ENCODE data around the gene PIP4K2A. TPM values are rescaled to one million over a fixed set of nuclear protein-coding genes. Genes with fewer than 3 reads are reported as not detected.
A peak's percentile ranks its signal among the peaks of the same experiment; 100 is the strongest.

Gene PIP4K2A
- total RNA-seq, 2 donors from 2014 or later: 11.3 to 16.8 TPM

GRCh38 chr10:22589851-22590514 is 124.4 kb downstream of the PIP4K2A start:
- intact Hi-C loops (cut with DNase I, micrococcal nuclease): no loop called here
- ATAC-seq (no peak), DNase-seq (no peak)

DNA sequence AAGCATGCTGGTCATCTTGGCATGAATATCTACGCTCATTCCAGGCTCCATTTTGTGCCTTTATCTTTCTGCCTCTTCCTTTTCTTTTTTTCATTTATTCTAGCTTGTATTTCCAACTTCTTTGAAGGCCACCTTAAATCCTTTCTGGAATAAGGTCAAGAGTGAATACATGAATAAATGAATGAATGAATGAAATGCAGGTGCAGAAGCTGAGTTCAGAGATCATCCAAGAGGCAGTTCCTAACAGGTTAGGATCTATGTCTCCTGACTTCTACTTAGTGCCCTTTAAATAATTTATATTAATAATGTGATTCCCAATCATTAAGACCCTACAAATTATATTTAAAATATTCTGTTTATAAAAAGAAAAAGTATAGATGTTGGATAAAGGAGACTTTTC is 125.9 kb downstream of the PIP4K2A start:
- intact Hi-C loops (cut with DNase I, micrococcal nuclease): no loop called here
- DNase-seq (no peak), ATAC-seq (no peak)

- DNase-seq (no peak), ATAC-seq (no peak)
- intact Hi-C loops (cut with DNase I, micrococcal nuclease): no loop called here
These were observed 130.7 kb downstream of the PIP4K2A start for GRCh38 chr10:22583683-22584082.

- no peak for ATAC-seq
- DNase-seq: no peak
- intact Hi-C loops (cut with DNase I, micrococcal nuclease): no loop called here
These were observed 132.9 kb downstream of the PIP4K2A start for GRCh38 chr10:22581461-22581860.

GRCh38 chr10:22580711-22581110 is 133.7 kb downstream of the PIP4K2A start:
- intact Hi-C loops (cut with DNase I, micrococcal nuclease): no loop called here
- no peak for ATAC-seq
- no peak for DNase-seq

DNA sequence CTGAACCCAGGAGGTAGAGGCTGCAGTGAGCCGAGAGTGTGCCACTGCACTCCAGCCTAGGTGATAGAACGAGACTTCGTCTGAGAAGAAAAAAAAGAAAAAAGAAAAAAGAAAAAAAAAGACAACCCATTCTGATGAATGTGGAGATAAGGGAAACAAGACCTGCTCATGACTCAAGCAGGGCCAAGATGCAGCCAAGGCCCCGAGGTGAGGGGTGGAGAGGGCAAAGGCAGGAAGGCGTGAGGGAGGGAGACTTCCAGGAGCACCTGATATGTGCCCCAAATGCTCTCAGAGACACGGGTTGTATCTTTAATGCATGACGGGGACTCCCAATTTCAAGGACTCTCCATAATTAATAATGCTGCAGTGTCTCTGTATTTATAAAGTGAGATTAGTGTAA is 134.6 kb downstream of the PIP4K2A start:
- DNase-seq (no peak), ATAC-seq (no peak)
- intact Hi-C loops (cut with DNase I, micrococcal nuclease): loop anchor here in 1 of 2 donors (10.0 kb wide), 1 partner anchor 405 kb away; no protein-coding TSS in a partner anchor

GRCh38 chr10:22573820-22574569 is 140.4 kb downstream of the PIP4K2A start:
- ATAC-seq (no peak), DNase-seq (no peak)
- intact Hi-C loops (cut with DNase I, micrococcal nuclease): loop anchor here in 1 of 2 donors (10.0 kb wide), 1 partner anchor 411 kb away; no protein-coding TSS in a partner anchor

DNA sequence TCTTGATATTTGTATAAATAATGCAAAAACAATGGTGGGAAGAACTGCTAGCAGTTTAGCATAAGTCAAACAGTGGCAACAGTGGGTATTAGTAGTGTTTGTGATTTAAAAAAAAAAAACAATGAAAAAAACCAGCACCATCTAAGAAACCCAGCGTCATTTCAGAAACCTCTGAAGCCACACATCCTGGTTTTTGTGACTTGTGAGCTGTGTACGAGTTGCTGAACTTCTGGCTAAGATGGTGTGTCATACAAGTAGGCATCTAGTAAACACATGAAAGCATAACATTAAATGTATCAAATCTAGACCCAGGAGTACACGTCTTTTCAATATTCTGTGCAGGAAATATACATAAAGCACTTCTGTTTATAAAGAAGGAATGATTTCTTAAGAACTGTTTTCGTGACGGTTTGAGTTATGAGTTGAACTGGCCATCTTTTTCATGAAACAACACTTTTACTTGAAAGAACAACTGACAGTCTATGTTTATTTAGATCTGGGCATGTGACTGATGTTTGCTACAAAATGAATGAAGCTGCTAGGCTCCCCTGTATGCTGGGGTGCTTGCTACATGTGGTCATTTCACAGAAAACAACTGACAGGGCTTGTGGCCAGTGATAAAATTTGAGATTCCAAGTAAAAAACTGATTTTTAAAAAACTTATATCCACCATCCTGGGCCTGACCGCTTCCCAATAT is 143.5 kb downstream of the PIP4K2A start:
- ATAC-seq: no peak

GRCh38 chr10:22570234-22570633 is 144.1 kb downstream of the PIP4K2A start:
- DNase-seq: no peak
- intact Hi-C loops (cut with DNase I, micrococcal nuclease): loop anchor here in 1 of 2 donors (10.0 kb wide), 1 partner anchor 415 kb away; no protein-coding TSS in a partner anchor

More for the DNA sequence above, 143.5 kb downstream of the PIP4K2A start:
- no peak for DNase-seq
- intact Hi-C loops (cut with DNase I, micrococcal nuclease): loop anchor here in 1 of 2 donors (10.0 kb wide), 1 partner anchor 414 kb away; no protein-coding TSS in a partner anchor

DNA sequence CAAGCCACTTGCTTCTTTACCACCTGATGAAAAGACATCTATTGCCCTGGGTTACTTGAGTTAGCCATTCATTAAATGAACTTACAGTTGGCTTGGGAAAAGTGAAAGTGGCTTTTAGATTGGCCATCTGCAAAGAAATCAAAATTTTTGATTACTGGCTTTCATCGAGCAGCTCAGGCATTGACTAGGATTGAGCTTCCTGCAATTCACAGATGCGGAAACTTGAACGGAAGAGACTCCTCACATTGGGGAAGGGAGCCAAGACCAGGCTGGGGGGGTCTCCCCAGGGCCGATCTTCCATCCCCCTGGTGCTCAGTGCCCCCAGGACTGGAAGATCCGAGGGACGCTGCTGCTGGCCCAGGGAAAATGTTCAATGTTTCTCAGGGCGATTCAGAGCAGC is 145.4 kb downstream of the PIP4K2A start:
- DNase-seq (no peak), ATAC-seq (no peak)
- intact Hi-C loops (cut with DNase I, micrococcal nuclease): no loop called here

More at GRCh38 chr10:22570234-22570633, 144.1 kb downstream of the PIP4K2A start:
- ATAC-seq: no peak

DNA sequence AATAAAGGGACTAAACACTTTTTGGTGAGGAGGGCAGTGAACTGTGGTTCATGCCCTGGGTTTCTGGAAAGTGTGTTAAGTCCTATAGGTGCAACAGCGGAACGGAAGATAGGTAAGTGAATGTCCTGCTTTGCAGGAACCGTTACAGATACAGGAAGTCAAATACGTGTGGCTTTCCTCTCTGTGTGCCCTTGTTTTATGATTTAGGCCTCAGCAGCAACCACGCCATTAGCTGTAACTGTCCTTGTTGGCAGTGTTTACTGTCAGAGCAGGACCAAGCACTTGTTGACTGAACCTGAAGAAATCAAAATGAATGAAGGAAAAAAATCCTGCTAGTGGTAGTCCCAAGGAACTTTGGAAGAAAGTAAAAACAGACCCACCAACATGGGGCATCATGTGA is 150.3 kb downstream of the PIP4K2A start:
- no peak for DNase-seq
- no peak for ATAC-seq
- intact Hi-C loops (cut with DNase I, micrococcal nuclease): no loop called here

- no peak for DNase-seq
- ATAC-seq: no peak
- intact Hi-C loops (cut with DNase I, micrococcal nuclease): no loop called here
These were observed 152.5 kb downstream of the PIP4K2A start for GRCh38 chr10:22561909-22562308.

- DNase-seq (no peak), ATAC-seq (no peak)
- intact Hi-C loops (cut with DNase I, micrococcal nuclease): no loop called here
These were observed 153.5 kb downstream of the PIP4K2A start for GRCh38 chr10:22560913-22561239.

DNA sequence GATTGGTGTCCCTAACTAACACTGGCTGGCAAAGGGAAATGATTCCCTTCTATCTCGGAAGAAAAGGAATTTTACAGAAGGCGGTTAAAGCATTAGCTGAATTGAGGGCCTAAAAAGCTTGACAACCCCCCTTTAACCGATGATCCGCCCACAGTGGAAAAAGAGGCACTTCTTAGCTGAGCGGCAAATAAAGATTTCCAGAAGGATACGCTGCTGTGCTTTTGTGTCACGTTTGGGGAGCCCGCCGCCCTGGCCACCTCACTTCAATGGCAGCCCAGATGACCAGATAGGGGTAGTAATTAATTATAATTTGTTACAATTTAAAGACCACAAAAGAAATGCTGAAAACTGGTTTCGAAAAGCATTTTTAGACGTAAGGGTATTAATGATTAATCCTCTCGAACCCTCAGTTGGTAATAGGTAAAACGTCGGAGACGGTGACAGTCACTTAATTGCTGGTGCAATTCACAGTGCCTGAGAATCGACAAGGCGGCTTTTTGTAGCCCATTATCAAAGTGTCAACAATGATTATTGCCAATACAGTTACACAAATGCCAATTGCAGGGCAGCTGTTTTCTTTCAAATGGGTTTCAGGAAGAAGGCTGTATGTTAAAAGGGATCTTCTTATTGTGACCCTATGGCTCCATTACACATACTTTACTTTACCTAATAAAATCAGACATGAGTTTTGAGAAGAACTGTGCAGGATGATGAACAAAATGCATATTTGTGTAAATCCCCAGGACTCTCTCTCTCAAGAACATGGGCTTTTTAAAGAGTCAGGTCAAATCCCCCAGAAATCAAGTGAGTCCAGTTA is 154.1 kb downstream of the PIP4K2A start:
- intact Hi-C loops (cut with DNase I, micrococcal nuclease): no loop called here
- ATAC-seq (no peak), DNase-seq (no peak)

GRCh38 chr10:22557321-22557720 is 157.1 kb downstream of the PIP4K2A start:
- ATAC-seq: no peak
- DNase-seq: no peak
- intact Hi-C loops (cut with DNase I, micrococcal nuclease): loop anchor here in 1 of 2 donors (10.0 kb wide), 1 partner anchor 507 kb away; no protein-coding TSS in a partner anchor

- ATAC-seq (no peak), DNase-seq (no peak)
- intact Hi-C loops (cut with DNase I, micrococcal nuclease): loop anchor here in 1 of 2 donors (10.0 kb wide), 1 partner anchor 508 kb away; no protein-coding TSS in a partner anchor
These were observed 157.6 kb downstream of the PIP4K2A start for GRCh38 chr10:22556774-22557173.

- ATAC-seq (peak; percentile 21), DNase-seq (peak; percentile 36 to 52)
- intact Hi-C loops (cut with DNase I, micrococcal nuclease): loop anchor here in 1 of 2 donors (10.0 kb wide), 1 partner anchor 510 kb away; no protein-coding TSS in a partner anchor
These were observed 159.8 kb downstream of the PIP4K2A start for GRCh38 chr10:22554461-22555182.

- no peak for DNase-seq
- no peak for ATAC-seq
- intact Hi-C loops (cut with DNase I, micrococcal nuclease): loop anchor here in 1 of 2 donors (10.0 kb wide), 1 partner anchor 511 kb away; no protein-coding TSS in a partner anchor
These were observed 160.9 kb downstream of the PIP4K2A start for GRCh38 chr10:22553452-22553995.
